A549 (cell line): ENCODE measurements around the gene IL17RA. TPM values are rescaled to one million over a fixed set of nuclear protein-coding genes. Genes with fewer than 3 reads are reported as not detected.
A peak's percentile ranks its signal among the peaks of the same experiment; 100 is the strongest.

Experiments
- ATAC-seq, 2 experiments: fragments of 200-7000 bp in 1 of 2; fragments of >200 bp in 1 of 2; cut with Nextera tagmentation in 1 of 2; cut with Tn5 transposase in 1 of 2; 3 replicates each; pipeline versions ENCODE4 v1.8.0 to v1.9.1; 2018 to 2020; ENCODE audit warnings: mild to moderate bottlenecking in 1 of 2, moderate library complexity in 1 of 2
- CTCF ChIA-PET: fragments of 300-600 bp; sonication (Branson Sonifier 250); formaldehyde crosslinking; extraction: SDS; loops from one replicate; lab custom pipeline; 2021; ENCODE audit warnings: antibody characterized with exemption, inconsistent platforms; lab: Yijun Ruan, JAX
- POLR2A ChIA-PET: fragments of 350-600 bp; formaldehyde crosslinking; extraction: SDS; loops from one replicate; lab custom pipeline; 2021; ENCODE audit warnings: antibody characterized with exemption, inconsistent platforms; lab: Yijun Ruan, JAX
- DNase-seq, 2 experiments: peaks; one replicate each; pipeline versions ENCODE4 v3.0.0 to v3.0.0-alpha.2; 2011 to 2016; ENCODE audit warnings: low read depth in 1 of 2, low spot score in 1 of 2
- FAIRE-seq: peaks from 2 replicates; lab custom pipeline; 2011; peaks lifted over from hg19 to GRCh38; lab: Jason Lieb, UNC
- H3K27ac ChIP-seq, 2 experiments: fragments of >200 bp; sonication (Bioruptor Twin); formaldehyde crosslinking; 3 replicates each; pipeline ENCODE4 v1.5.1; 2016 to 2017
- H3K4me1 ChIP-seq: fragments of >200 bp; sonication (Bioruptor Twin); formaldehyde crosslinking; 3 replicates; pipeline ENCODE4 v1.6.1; 2016
- H3K4me2 ChIP-seq: fragments of >200 bp; sonication (Bioruptor Twin); formaldehyde crosslinking; 3 replicates; pipeline ENCODE4 v1.6.1; 2016
- H3K4me3 ChIP-seq: fragments of >200 bp; sonication (Bioruptor Twin); formaldehyde crosslinking; 3 replicates; pipeline ENCODE4 v1.5.1; 2016
- H3K9me3 ChIP-seq: fragments of >200 bp; sonication (Bioruptor Twin); formaldehyde crosslinking; 3 replicates; pipeline ENCODE4 v1.6.1; 2016
- BCL3 ChIP-seq: fragments of >200 bp; sonication (Bioruptor Twin); formaldehyde crosslinking; IDR thresholded peaks from 3 replicates; pipeline ENCODE4 v1.6.1; 2016
- BHLHE40 ChIP-seq: IDR thresholded peaks from 2 replicates; pipeline ENCODE4 v1.6.1; 2012; ENCODE audit warnings: low read depth, low read length, inconsistent platforms
- CBX2 ChIP-seq: fragments of 200-600 bp; sonication (generic); IDR thresholded peaks from 2 replicates; pipeline ENCODE4 v1.6.1; 2016; ENCODE audit warnings: low read depth, mild to moderate bottlenecking, borderline replicate concordance
- CBX8 ChIP-seq: fragments of 200-600 bp; sonication (generic); IDR thresholded peaks from 2 replicates; pipeline ENCODE4 v1.6.1; 2016
- CEBPB ChIP-seq, 2 experiments: fragments of >200 bp in 1 of 2; sonication (Bioruptor Twin) in 1 of 2; formaldehyde crosslinking in 1 of 2; IDR thresholded peaks; 2 replicates each; pipeline ENCODE4 v1.6.1; 2012 to 2016
- CHD2 ChIP-seq: fragments of 150-350 bp; IDR thresholded peaks from 2 replicates; pipeline ENCODE4 v1.6.1; 2014; ENCODE audit warnings: low read length; ENCODE audit not compliant: partially characterized antibody
- CHD4 ChIP-seq: fragments of 200-600 bp; sonication (generic); IDR thresholded peaks from 2 replicates; pipeline ENCODE4 v1.6.1; 2016; ENCODE audit warnings: antibody characterized with exemption, mild to moderate bottlenecking, borderline replicate concordance
- EHF ChIP-seq: fragments of 250-450 bp; sonication (Bioruptor Pico); IDR thresholded peaks from 2 replicates; pipeline ENCODE4 v1.5.0; 2020; ENCODE audit warnings: mild to moderate bottlenecking
- EHMT2 ChIP-seq: fragments of 200-600 bp; sonication (generic); IDR thresholded peaks from 2 replicates; pipeline ENCODE4 v1.6.1; 2016; ENCODE audit warnings: antibody characterized with exemption, low read depth, mild to moderate bottlenecking, moderate library complexity
- EP300 ChIP-seq, 2 experiments: fragments of >200 bp; sonication (Bioruptor Twin); formaldehyde crosslinking; IDR thresholded peaks; 2 replicates in 1 of 2; 3 replicates in 1 of 2; pipeline ENCODE4 v1.6.1; 2016 to 2017
- ESRRA ChIP-seq: fragments of 150-350 bp; IDR thresholded peaks from 2 replicates; pipeline ENCODE4 v1.6.1; 2014; ENCODE audit warnings: mild to moderate bottlenecking, low read length, borderline replicate concordance
- FOSL2 ChIP-seq, 2 experiments: fragments of 450-650 bp in 1 of 2; fragments of >200 bp in 1 of 2; sonication (Bioruptor Twin) in 1 of 2; formaldehyde crosslinking; IDR thresholded peaks; 2 replicates each; pipeline versions ENCODE4 v1.5.0 to v1.6.1; 2016 to 2020; ENCODE audit warnings: mild to moderate bottlenecking in 1 of 2, moderate library complexity in 1 of 2
- GATA3 ChIP-seq: IDR thresholded peaks from 2 replicates; pipeline ENCODE4 v1.6.1; 2012; ENCODE audit warnings: borderline replicate concordance
- HES2 ChIP-seq: fragments of >200 bp; sonication (Bioruptor Twin); formaldehyde crosslinking; IDR thresholded peaks from 2 replicates; pipeline ENCODE4 v1.6.1; 2016
- HEYL ChIP-seq: fragments of 250-450 bp; sonication (Bioruptor Pico); IDR thresholded peaks from 2 replicates; pipeline ENCODE4 v1.8.0; 2021; ENCODE audit warnings: mild to moderate bottlenecking, moderate library complexity
- HOXA7 ChIP-seq: fragments of 250-450 bp; sonication (Bioruptor Pico); IDR thresholded peaks from 2 replicates; pipeline ENCODE4 v1.5.0; 2020; ENCODE audit warnings: mild to moderate bottlenecking, moderate library complexity
- HOXB13 ChIP-seq: fragments of 250-450 bp; sonication (Bioruptor Pico); IDR thresholded peaks from 2 replicates; pipeline ENCODE4 v1.5.0; 2020; ENCODE audit warnings: low read depth, mild to moderate bottlenecking, moderate library complexity
- HOXB5 ChIP-seq: fragments of 250-450 bp; sonication (Bioruptor Pico); IDR thresholded peaks from 2 replicates; pipeline ENCODE4 v1.5.0; 2020; ENCODE audit warnings: mild to moderate bottlenecking, moderate library complexity
- JUNB ChIP-seq: fragments of >200 bp; sonication (Bioruptor Twin); formaldehyde crosslinking; IDR thresholded peaks from 2 replicates; pipeline ENCODE4 v1.6.1; 2016
- KDM1A ChIP-seq: fragments of 200-600 bp; sonication (generic); IDR thresholded peaks from 2 replicates; pipeline ENCODE4 v1.6.1; 2016; ENCODE audit warnings: low read depth, mild to moderate bottlenecking
- KDM5A ChIP-seq: fragments of 200-600 bp; sonication (generic); IDR thresholded peaks from 2 replicates; pipeline ENCODE4 v1.6.1; 2016; ENCODE audit warnings: antibody characterized with exemption, mild to moderate bottlenecking
- MAFK ChIP-seq: fragments of 450-650 bp; IDR thresholded peaks from 2 replicates; pipeline ENCODE4 v1.6.1; 2014; ENCODE audit not compliant: partially characterized antibody
- MAZ ChIP-seq: fragments of 150-350 bp; IDR thresholded peaks from 2 replicates; pipeline ENCODE4 v1.6.1; 2014; ENCODE audit warnings: antibody characterized with exemption, low read depth, low read length, borderline replicate concordance
- MYC ChIP-seq: IDR thresholded peaks from 2 replicates; pipeline ENCODE4 v1.6.1; 2012; ENCODE audit warnings: mild to moderate bottlenecking, inconsistent platforms, low read length, improper control_type of control experiment, borderline replicate concordance
- NFE2L2 ChIP-seq: fragments of 150-350 bp; conservative IDR thresholded peaks from 2 replicates; pipeline ENCODE4 v1.6.1; 2014; ENCODE audit warnings: low read length
- NPAS2 ChIP-seq: fragments of 250-450 bp; sonication (Bioruptor Pico); IDR thresholded peaks from 2 replicates; pipeline ENCODE4 v1.8.0; 2022; ENCODE audit warnings: mild to moderate bottlenecking, moderate library complexity, borderline replicate concordance
- PBX3 ChIP-seq: IDR thresholded peaks from 2 replicates; pipeline ENCODE4 v1.6.1; 2012
- POLR2AphosphoS2 ChIP-seq: conservative IDR thresholded peaks from 2 replicates; pipeline ENCODE4 v1.6.1; 2012; ENCODE audit warnings: low read length, improper control_type of control experiment, inconsistent platforms
- RAD21 ChIP-seq, 2 experiments: fragments of >200 bp in 1 of 2; sonication (Bioruptor Twin) in 1 of 2; formaldehyde crosslinking in 1 of 2; IDR thresholded peaks in 1 of 2; conservative IDR thresholded peaks in 1 of 2; 2 replicates in 1 of 2; 3 replicates in 1 of 2; pipeline ENCODE4 v1.6.1; 2012 to 2018; ENCODE audit warnings: inconsistent platforms in 1 of 2
- RARB ChIP-seq: fragments of 250-450 bp; sonication (Bioruptor Pico); IDR thresholded peaks from 2 replicates; pipeline ENCODE4 v1.8.0; 2021; ENCODE audit warnings: mild to moderate bottlenecking, moderate library complexity
- RNF2 ChIP-seq: fragments of 200-600 bp; sonication (generic); IDR thresholded peaks from 2 replicates; pipeline ENCODE4 v1.6.1; 2016; ENCODE audit warnings: low read depth, mild to moderate bottlenecking, antibody characterized with exemption, moderate library complexity, borderline replicate concordance
- TFCP2L1 ChIP-seq: fragments of 250-450 bp; sonication (Bioruptor Pico); IDR thresholded peaks from 2 replicates; pipeline ENCODE4 v1.5.0; 2021; ENCODE audit warnings: mild to moderate bottlenecking
- ZC3H11A ChIP-seq: fragments of 450-650 bp; IDR thresholded peaks from 2 replicates; pipeline ENCODE4 v1.6.1; 2014; ENCODE audit warnings: antibody characterized with exemption, mild to moderate bottlenecking
- ZNF302 ChIP-seq: fragments of 250-450 bp; sonication (Bioruptor Pico); IDR thresholded peaks from 2 replicates; pipeline ENCODE4 v1.9.0; 2021; ENCODE audit warnings: inconsistent platforms, mild to moderate bottlenecking, moderate library complexity
- WGBS: methylation state at CpG from one replicate; pipeline ENCODE4 v1.1.6; 2017; ENCODE audit errors: missing lambda C conversion rate; 5-methylcytosine and 5-hydroxymethylcytosine counted together
- polyA plus RNA-seq, 4 experiments: library from polyadenylated mRNA; depleted of rRNA in 3 of 4; stranded (reverse); fragments of >200 nt; fragmentation: RNase III in 1 of 4; extraction: RNeasy Plus Mini Kit Qiagen cat#74134 plus additional on column Dnase treatment in 1 of 4; gene quantifications; 2 replicates in 3 of 4; 3 replicates in 1 of 4; pipeline ENCODE4 v1.2.3, GENCODE V29; 2011 to 2017

Gene IL17RA
- polyA plus RNA-seq, 2 of the 4 experiments (the other 2 are of a cell fraction), result 4.3 to 6.4 TPM

GRCh38 chr22:17161991-17162390 is 77.2 kb downstream of the IL17RA start:
- ChIA-PET CTCF (interaction anchor here (1.5 to 11.7 kb wide), 2 partner anchors 10 to 339 kb away, joined by 3 to 89 read pairs; no protein-coding TSS in a partner anchor), POLR2A (interaction anchor here (2.0 kb wide), 2 partner anchors 10 kb away, joined by 5 to 7 read pairs; no protein-coding TSS in a partner anchor)
- no peak overlapping the region for H3K4me3 ChIP-seq
- TF ChIP-seq CEBPB (IDR thresholded peaks at IDR 0.05) (no peak), CHD2 (no peak), EHMT2 (no peak), CBX8 (no peak), EP300 (IDR thresholded peaks at IDR 0.05) (no peak)
- TF ChIP-seq, all 56 proteins: peak for 0
- ATAC-seq, result no peak
- peaks cover 14% of the 10 kb centered on the region; the same call in 2 of the 3 replicates for H3K4me1 ChIP-seq
- H3K27ac ChIP-seq, result no peak overlapping the region
- no peaks in the 10 kb centered on the region for H3K9me3 ChIP-seq
- 90% methylated on average over 3 of the region's 3 CpGs for WGBS
- no peak overlapping the region for H3K4me2 ChIP-seq
- DNase-seq, result no peak
- FAIRE-seq, result no peak

- H3K27ac ChIP-seq, result no peak overlapping the region
- H3K9me3 ChIP-seq, result no peaks in the 10 kb centered on the region
- POLR2A ChIA-PET, result interaction anchor here (2.0 kb wide), 1 partner anchor 9 kb away, joined by 5 read pairs; no protein-coding TSS in a partner anchor
- CTCF ChIA-PET, result interaction anchor here (11.7 kb wide), 1 partner anchor 9 kb away, joined by 89 read pairs; no protein-coding TSS in a partner anchor
- H3K4me2 ChIP-seq, result no peak overlapping the region
- no peak for DNase-seq
- 67% methylated on average over 8 of the region's 8 CpGs for WGBS
- ATAC-seq, result no peak
- FAIRE-seq, result no peak
- peaks cover 7% of the 10 kb centered on the region; the same call in 1 of the 3 replicates for H3K4me1 ChIP-seq
- no peak overlapping the region for H3K4me3 ChIP-seq
- no peak for TF ChIP-seq HEYL (CRISPR knock-in tag)
- TF ChIP-seq GATA3, result no peak
- TF ChIP-seq CHD4, result no peak
- TF ChIP-seq BHLHE40, result no peak
- no peak for TF ChIP-seq KDM1A
- TF ChIP-seq PBX3, result no peak
- no peak for TF ChIP-seq RAD21 (conservative IDR thresholded peaks at IDR 0.05 in 1 of 2, IDR thresholded peaks at IDR 0.05 in 1 of 2)
- no peak for TF ChIP-seq TFCP2L1 (CRISPR knock-in tag)
- TF ChIP-seq HOXA7 (CRISPR knock-in tag), result no peak
- no peak for TF ChIP-seq RARB (CRISPR knock-in tag)
- TF ChIP-seq RNF2, result no peak
- no peak for TF ChIP-seq MYC
- no peak for TF ChIP-seq MAZ
- TF ChIP-seq EHF, result no peak
- TF ChIP-seq NPAS2 (CRISPR knock-in tag), result no peak
- no peak for TF ChIP-seq NFE2L2
- no peak for TF ChIP-seq ESRRA
- no peak for TF ChIP-seq ZC3H11A
- TF ChIP-seq HES2, result no peak
Observed at GRCh38 chr22:17162731-17163130, 77.9 kb downstream of the IL17RA start.

- H3K4me1 ChIP-seq, result 0 out of 3 replicates have a peak, but pooled peaks cover 3% of the 10 kb centered on the region
- CTCF ChIA-PET, result interaction anchor here (2.2 kb wide), 1 partner anchor 338 kb away, joined by 6 read pairs; no protein-coding TSS in a partner anchor
- H3K9me3 ChIP-seq, result no peaks in the 10 kb centered on the region
- peak; percentile 37 to 64; a peak in 4 of 6 replicates for ATAC-seq
- peak; percentile 21 to 24 for DNase-seq
- WGBS, result 73% methylated on average over 3 of the region's 3 CpGs
- no peak overlapping the region for H3K4me2 ChIP-seq
- POLR2A ChIA-PET, result no interaction called here
- no peak overlapping the region for H3K27ac ChIP-seq
- H3K4me3 ChIP-seq, result no peak overlapping the region
- no peak for FAIRE-seq
- no peak for TF ChIP-seq BCL3
- TF ChIP-seq ESRRA, result no peak
- TF ChIP-seq ZC3H11A, result no peak
- TF ChIP-seq MAFK, result no peak
- TF ChIP-seq CBX2, result no peak
- TF ChIP-seq ZNF302 (CRISPR knock-in tag), result no peak
- no peak for TF ChIP-seq HOXB5 (CRISPR knock-in tag)
- no peak for TF ChIP-seq CEBPB (IDR thresholded peaks at IDR 0.05)
- TF ChIP-seq JUNB, result no peak
- TF ChIP-seq RARB (CRISPR knock-in tag), result no peak
- no peak for TF ChIP-seq POLR2AphosphoS2
- TF ChIP-seq HOXB13, result no peak
- TF ChIP-seq KDM5A, result no peak
- TF ChIP-seq FOSL2 (IDR thresholded peaks at IDR 0.05), result no peak
- no peak for TF ChIP-seq FOSL2 (CRISPR knock-in tag; IDR thresholded peaks at IDR 0.05)
Observed at GRCh38 chr22:17164392-17165024, 79.7 kb downstream of the IL17RA start.
